Left lobe of liver (tissue), 2 donors: ENCODE data around the gene PLD1. TPM values are rescaled to one million over a fixed set of nuclear protein-coding genes. Genes with fewer than 3 reads are reported as not detected.

Source experiments
- ATAC-seq: fragments of 200-7000 bp; cut with Tn5 transposase; one replicate; pipeline ENCODE4 v1.9.1; 2020; ENCODE audit warnings: mild to moderate bottlenecking, moderate library complexity
- DNase-seq: peaks from one replicate; pipeline ENCODE4 v3.0.0-alpha.2; 2020; ENCODE audit warnings: low spot score
- total RNA-seq: library from RNA; stranded (reverse); gene quantifications from one replicate; pipeline ENCODE4 v1.2.1, GENCODE V29; 2021
- donor health status: DM: no; HTN: no; CAD: no; lungs with moderate emphysema.
- donor health status: DM: no; HTN: yes; CAD: no.

PLD1 gene
- total RNA-seq, 1 donor from 2014 or later: 15.2 TPM

DNA sequence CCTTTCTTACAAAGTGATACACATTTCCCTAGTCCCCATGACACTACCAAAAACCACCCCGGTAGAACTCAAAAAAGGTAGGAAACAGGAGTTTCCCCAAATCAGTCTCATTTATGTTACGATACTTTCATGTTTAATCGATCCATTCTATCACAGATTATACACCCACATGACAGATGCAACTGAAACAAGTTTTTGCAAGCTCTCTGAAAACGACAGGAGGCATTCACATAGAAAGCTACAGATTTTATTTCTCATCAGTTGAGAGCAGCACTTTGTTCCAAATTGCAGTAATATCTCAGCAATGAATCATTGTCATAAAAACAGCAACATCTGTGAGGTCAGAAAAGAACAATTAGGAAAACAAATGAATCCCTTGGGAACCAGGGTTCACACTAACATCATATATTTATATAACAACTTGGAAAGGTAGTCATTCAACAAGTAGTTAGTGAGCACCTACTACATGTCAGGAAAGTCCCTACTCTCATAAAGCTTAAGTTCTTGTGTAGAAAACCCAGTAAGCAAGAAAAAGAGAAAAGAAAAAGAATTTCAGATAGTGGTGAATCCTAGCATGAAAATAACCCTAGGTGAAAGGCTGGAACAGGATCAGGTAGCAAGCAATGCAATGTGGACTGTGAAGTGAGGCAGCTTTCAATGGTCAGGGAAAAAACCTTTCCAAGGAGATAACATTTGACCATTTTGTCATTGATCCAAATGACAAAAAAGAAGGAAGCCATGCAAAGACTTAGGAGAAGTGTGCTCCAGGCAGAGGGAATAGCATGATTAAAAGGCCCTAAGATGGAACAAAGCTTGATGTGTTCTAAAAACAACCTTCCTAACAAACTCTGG lies 8.3 kb downstream of the PLD1 start:
- ATAC-seq (peak; percentile 57), DNase-seq (no peak)

GRCh38 chr3:171799501-171799900 lies 10.8 kb downstream of the PLD1 start:
- DNase-seq (no peak), ATAC-seq (no peak)

- ATAC-seq (no peak), DNase-seq (no peak)
Observed at GRCh38 chr3:171797873-171798272, 12.4 kb downstream of the PLD1 start.

DNA sequence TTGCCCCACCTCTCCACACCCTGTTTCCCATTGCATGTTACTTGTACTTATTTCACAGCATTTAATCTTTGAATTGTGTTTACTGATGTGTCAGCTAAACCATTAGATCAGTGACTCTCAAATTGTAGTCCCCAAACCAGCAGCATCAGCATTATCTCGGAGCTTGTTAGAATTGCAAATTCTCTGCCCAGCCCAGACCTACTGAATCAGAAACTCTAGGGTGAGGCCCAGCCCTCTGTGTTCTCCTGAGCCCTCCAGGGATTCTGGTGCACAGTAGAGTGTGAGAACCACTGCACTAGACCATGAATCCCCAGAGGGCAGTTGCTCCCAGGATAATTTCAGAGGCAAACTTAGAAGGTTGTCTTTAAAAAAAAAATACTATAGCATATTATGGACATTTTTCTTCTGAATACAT lies 13.0 kb downstream of the PLD1 start:
- ATAC-seq: no peak
- no peak for DNase-seq

DNA sequence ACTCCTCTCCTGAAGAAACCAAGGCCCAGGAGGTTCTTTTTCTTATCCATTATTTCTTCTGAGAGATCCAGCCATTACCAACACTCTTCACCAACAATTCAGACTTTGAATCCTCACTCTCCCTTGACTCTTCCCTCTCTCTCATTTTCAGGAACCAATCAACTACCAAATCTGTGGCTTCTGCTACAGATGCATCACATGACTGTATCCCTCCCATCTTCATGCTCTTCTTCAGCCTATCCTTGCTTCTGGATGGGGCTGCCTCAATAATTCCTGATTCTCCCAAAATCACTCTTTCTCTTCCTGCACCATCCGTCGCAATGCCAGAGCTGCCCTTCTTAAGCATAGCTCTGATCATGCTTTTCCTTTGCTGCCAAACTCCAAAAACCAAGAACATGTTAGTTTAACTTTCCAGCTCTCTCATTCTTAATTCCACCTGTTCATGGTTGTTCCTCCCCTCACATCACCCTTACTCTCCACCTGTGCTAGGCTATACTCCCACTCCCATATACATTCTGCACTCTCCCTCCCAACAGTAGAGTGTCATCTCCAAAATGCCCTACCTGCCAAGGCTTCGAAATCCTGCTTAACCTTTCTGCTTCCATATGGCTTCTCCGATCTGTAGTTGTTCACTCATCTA lies 13.5 kb downstream of the PLD1 start:
- ATAC-seq: no peak
- no peak for DNase-seq

DNA sequence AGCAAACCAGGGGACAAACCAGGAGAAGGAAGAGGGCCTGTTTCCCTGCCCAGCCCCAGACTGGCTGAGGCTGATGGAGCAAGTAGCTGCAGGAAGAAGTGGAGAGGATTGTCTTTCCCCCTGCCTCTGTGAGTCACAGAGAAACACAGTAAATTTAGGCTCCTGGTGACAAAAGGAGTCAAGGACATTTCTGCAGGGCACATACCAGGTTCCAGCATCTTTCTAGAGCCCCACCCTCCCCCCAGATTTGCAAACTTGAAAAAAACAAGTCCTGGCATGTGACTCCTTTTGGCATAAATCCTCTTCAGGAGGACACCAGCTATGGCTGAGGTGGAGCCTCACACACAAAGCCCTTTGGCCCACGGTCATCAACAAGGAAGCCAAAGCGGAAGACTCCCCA lies 17.8 kb downstream of the PLD1 start:
- no peak for ATAC-seq
- no peak for DNase-seq

- peak; percentile 54 for ATAC-seq
- DNase-seq: no peak
Observed at GRCh38 chr3:171791692-171792076, 18.6 kb downstream of the PLD1 start.

DNA sequence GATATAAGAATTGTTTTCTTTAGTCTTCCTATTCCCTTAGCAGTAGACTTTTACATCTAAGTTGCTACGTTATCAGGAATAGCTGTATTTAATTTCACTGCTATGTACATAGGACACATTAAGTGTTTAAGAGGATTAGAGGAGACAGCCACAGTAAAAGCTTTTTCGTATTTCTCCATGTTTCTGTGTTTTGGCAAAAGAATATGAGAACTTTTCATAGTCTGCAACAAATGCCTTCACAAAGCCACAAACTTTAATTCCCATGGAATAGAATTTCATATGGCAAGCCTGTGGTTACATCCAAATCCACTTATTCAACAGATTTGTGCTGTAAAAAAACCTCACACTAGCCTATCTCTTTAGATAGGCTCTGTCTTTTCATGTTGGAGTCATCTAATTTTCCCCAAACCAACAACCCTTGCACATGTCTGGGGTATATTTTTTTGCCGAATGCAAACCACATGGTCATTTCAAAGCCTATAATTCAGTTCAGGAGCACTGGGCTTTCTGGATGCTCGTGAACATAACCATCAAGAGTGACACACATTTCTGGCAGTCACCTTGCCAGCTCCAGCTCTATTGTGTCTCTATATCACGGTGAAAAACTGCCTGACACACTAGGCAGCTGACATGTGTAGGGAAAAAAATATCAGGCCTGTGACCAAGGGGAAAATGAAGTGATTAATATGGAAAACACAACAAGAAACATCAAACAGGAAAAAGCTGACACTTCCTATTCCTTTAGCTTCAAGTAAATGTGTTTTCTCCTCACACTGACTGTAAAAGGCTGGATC lies 19.2 kb downstream of the PLD1 start:
- ATAC-seq: no peak
- no peak for DNase-seq

DNA sequence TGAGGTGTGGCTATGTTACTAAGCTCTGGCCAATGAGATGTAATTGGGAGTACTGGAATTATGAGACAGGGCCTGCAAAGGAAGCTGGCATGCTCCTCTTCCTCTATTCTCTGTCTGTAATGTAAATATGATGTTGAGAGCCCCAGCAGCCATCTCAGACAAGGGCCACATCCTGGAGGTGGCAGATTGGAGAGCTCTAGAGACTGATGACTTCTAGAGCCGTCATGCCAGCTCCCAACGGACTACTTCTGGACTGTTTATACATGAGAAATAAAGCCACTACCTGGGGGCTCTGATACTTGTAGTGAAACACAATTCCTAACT lies 19.7 kb downstream of the PLD1 start:
- no peak for ATAC-seq
- no peak for DNase-seq

DNA sequence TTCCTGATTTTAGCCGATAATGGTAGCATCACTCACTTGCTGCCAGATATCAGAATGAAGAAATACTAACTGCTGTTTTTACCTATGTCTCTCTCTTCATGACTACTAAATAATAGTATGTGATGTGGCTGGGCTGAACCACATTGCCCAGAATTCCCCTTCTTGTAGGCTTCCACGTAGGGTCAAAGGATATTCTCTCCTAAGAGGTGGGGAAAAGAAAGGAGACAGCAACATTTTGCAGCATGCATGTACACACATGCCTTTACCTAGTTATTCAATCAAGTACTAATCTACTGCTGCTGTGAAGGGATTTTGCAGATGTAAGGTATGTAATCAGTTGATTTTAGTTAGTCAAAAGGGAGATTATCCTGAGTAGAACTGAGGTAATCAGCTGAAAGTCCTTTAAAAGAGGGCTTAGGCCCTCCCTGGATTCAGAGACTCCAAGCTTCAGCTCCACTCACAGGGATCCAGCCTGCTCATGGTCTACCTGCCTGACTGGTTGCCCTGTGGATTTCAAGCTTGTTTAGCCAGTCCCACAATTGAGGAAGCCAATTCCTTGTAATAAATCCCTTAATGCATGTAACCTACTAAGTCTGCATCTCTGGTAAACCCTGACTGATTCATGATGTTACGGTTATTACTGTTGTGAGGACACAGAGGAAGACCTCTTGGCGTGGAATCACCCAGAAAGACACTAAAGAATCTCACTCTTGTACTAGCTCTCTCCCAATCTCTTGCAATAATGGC lies 20.4 kb downstream of the PLD1 start:
- ATAC-seq (no peak), DNase-seq (no peak)

DNA sequence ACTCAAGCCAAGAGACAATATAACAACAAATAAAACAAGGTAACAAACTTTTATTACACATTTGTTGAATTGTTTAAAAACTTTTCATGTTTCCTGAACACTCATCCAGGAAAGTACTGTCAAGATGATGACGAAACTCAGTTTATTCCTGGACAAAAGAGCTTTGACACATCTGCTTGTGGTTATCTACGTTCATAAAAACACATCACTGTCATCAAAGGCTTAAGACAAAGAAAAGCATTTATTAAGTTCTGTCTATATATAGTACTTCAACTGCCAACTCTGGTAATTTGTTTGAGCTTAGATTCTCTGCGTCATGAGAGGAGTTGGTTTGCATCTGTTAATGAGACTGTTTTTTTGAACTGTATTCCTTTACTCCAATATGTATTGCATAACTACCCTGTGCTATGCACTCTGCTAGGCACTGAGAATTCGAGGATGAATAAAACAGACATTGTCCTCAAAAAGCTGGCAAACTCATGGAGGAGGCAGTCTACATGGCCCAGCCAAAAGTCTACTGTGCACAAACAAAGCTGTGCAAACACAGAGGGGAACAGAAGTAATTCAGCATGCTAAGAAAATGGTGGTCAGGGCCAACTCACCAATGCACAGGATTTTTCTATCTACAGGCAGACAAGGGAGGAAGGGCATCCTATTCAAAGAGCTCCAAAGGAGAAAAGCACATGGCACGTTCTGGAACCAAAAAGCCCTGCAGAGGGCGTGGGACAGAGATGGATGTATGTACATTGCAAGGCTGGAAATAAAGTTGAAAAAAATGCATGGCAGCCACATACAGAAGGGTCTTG lies 21.5 kb downstream of the PLD1 start:
- DNase-seq: no peak
- peak; percentile 62 for ATAC-seq

DNA sequence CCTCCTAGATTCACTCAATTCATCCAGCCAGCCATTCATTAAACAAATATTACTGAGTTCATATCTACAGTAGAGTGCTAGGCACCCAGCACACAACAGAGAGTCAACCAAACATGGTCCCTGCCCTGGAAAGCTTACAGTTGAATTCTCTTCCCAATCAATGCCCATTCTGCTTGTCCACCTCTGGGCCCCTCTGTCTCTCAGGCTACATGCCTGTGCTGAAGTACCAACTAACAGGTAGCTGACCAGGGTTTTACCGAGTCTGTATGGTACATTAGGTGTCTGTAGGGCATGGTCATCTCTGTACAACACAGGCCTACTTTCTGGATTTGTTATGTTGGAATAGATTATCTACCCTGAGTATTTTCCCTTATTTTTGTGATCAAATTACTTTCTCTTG lies 23.3 kb downstream of the PLD1 start:
- DNase-seq: no peak
- no peak for ATAC-seq

- DNase-seq: no peak
- no peak for ATAC-seq
Observed at GRCh38 chr3:171784937-171785336, 25.3 kb downstream of the PLD1 start.

GRCh38 chr3:171784387-171784786 lies 25.9 kb downstream of the PLD1 start:
- no peak for DNase-seq
- ATAC-seq: no peak

DNA sequence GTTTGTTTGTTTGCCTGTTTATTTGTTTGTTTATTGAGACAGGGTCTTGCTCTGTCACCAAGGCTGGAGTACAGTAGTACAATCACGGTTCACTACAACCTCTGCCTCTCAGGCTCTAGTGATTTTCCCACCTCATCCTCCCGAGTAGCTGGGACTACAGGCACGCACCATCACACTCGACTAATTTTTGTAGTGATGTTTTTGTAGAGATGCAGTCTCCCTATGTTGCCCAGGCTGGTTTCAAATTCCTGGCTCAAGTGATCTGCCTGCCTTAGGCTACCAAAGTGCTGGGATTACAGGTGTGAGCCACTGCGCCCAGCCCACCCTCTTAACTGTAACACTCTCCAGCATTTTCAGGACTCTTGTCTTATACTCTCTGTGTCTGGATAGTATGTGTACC lies 26.7 kb downstream of the PLD1 start:
- ATAC-seq (no peak), DNase-seq (no peak)

- ATAC-seq (no peak), DNase-seq (no peak)
Observed at GRCh38 chr3:171783086-171783485, 27.2 kb downstream of the PLD1 start.

- no peak for ATAC-seq
Observed at GRCh38 chr3:171782617-171783016, 27.7 kb downstream of the PLD1 start.

GRCh38 chr3:171781711-171782127 lies 28.6 kb downstream of the PLD1 start:
- ATAC-seq: peak; percentile 26

More at GRCh38 chr3:171782617-171783016, 27.7 kb downstream of the PLD1 start:
- DNase-seq: no peak

DNA sequence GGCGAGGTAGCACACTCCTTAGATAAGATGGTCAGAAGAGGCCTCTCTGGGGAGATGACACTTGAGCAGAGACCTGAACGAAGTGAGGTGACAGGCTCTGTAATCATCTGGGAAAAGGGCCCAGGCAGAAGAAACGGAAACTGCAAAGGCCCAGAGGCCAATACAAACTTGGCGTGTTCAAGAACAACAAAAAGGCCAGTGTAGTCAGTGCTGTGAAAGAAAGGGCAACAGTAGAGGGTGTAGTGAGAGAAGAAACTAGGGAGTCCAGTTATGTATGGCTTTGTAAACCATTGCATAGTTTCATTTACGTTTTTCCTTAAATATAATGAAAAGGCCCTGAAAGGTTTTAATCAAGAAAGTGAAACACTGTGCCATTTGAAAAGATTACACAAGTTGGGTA lies 31.8 kb downstream of the PLD1 start:
- no peak for DNase-seq
- ATAC-seq: peak; percentile 58

More at GRCh38 chr3:171781711-171782127, 28.6 kb downstream of the PLD1 start:
- DNase-seq: no peak

DNA sequence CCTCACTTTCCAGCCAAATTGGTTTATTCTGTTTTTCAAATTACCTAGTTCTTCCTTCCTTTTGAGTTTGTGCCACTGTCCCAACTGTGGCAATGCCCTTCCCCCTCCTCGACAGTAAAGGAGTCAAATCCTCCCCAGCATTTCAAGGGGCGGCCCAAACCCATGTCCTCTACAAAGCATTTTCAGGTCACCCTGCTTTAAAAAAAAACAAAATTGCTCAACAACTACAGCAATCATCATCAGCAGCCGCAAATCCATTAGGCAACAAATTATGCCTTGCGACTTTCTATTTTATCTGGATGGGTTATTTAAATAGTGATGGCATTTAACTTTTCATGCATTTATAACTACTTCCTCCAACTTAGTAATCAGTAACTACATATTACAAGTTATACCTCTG lies 32.7 kb downstream of the PLD1 start:
- ATAC-seq: no peak

More for the DNA sequence above, 32.7 kb downstream of the PLD1 start:
- no peak for DNase-seq
